Measurements from ENCODE around the gene STYX. TPM values are rescaled to one million over a fixed set of nuclear protein-coding genes. Genes with fewer than 3 reads are reported as not detected.

The STYX gene
- total RNA-seq, 1 experiment from 2014 or later = 24.0 TPM

- Histone ChIP-seq H4K91ac (ENCODE audit: insufficient read length, low read depth, low read length) (no peak overlapping the region), H3K14ac (ENCODE audit: insufficient read depth, low read length) (no peak overlapping the region), H4K8ac (replicated peaks; ENCODE audit: insufficient read length, low read depth, low read length) (no peak overlapping the region), H3K4me1 (ENCODE audit: insufficient read depth, low read length) (no peaks in the 10 kb centered on the region), H3K4ac (ENCODE audit: low read depth, low read length) (no peak overlapping the region), H3K23me2 (ENCODE audit: insufficient read length, low read depth, low read length, poor library complexity, severe bottlenecking) (no peaks in the 10 kb centered on the region), H3K27me3 (ENCODE audit: insufficient read depth, low read length) (no peaks in the 10 kb centered on the region), H2BK12ac (ENCODE audit: insufficient read length, low read depth, low read length) (no peak overlapping the region), H3K18ac (ENCODE audit: insufficient read length, low read depth, low read length) (no peak overlapping the region), H2BK5ac (ENCODE audit: insufficient read length, low read length) (no peak overlapping the region), H2BK20ac (ENCODE audit: low read depth, low read length, poor library complexity, severe bottlenecking) (no peak overlapping the region), H2BK15ac (ENCODE audit: low read depth, low read length) (no peak overlapping the region), H4K5ac (ENCODE audit: insufficient read length, low read depth, low read length) (no peak overlapping the region), H3K79me2 (ENCODE audit: insufficient read depth, low read length) (peaks cover 10% of the 10 kb centered on the region; the same call in 1 of the 2 replicates), H4K20me1 (ENCODE audit: control insufficient read depth, insufficient read depth, insufficient read length) (no peaks in the 10 kb centered on the region), H2AK5ac (ENCODE audit: insufficient read length, low read length) (no peak overlapping the region), H3K79me1 (ENCODE audit: insufficient read depth, low read depth, low read length, poor library complexity, severe bottlenecking) (peaks cover 8% of the 10 kb centered on the region), H3K4me2 (ENCODE audit: insufficient read depth, insufficient read length, low read length) (peak overlapping the region; percentile 93), H3K23ac (ENCODE audit: insufficient read length, low read depth, low read length) (no peak overlapping the region), H3K27ac (ENCODE audit: insufficient read length, low read depth, low read length) (no peak overlapping the region), H2AFZ (ENCODE audit: low read length) (no peak overlapping the region), H3K9ac (ENCODE audit: extremely low read depth, insufficient read length, low read length) (no peak overlapping the region), H2BK120ac (ENCODE audit: low read depth, low read length, poor library complexity, severe bottlenecking) (no peak overlapping the region), H3K56ac (ENCODE audit: insufficient read length, low read depth, low read length) (no peak overlapping the region), H3K9me3 (ENCODE audit: control insufficient read depth, low read depth, low read length) (no peaks in the 10 kb centered on the region), H3T11ph (ENCODE audit: low read length) (no peak overlapping the region)
- Mint-ChIP-seq H3K27me3 (ENCODE audit: low read depth) (no peaks in the 10 kb centered on the region; the same call in 1 of the 2 replicates), H3K36me3 (ENCODE audit: insufficient read depth in 1 of 3, low read depth in 3 of 3) (peaks cover 27 to 45% (median 40%) of the 10 kb centered on the region in 3 experiments), H3K4me1 (peaks cover 10 to 21% of the 10 kb centered on the region in 2 experiments), H3K27ac (peak overlapping the region; percentile 92 to 98 (median 97); a peak in 5 of 7 replicates), H3K9me3 (no peaks in the 10 kb centered on the region; a peak in 1 of 5 replicates), H3K4me3 (peak overlapping the region; percentile 100)
- no peak for TF ChIP-seq CTCF (conservative IDR thresholded peaks at IDR 0.05)
- no peak for DNase-seq
- no CpG with 5 or more reads among the region's 5 CpGs for WGBS (ENCODE audit: extremely low coverage, insufficient read length, low lambda C conversion rate)
These were observed 23.7 kb upstream of the STYX start for GRCh38 chr14:52706286-52706685.

Measured in H9 (cell line).